ENCODE data around the gene TRPV5.

The TRPV5 gene

GRCh38 chr7:142939226-142939910 is 5.8 kb upstream of the TRPV5 start, which contains the start of gene LLCFC1:
TSS of gene LLCFC1 (plus strand) at chr7:142939484. CDS start at chr7:142939622, 138 bp downstream.
- DNase-seq = peak; percentile 76

- no peak for DNase-seq
Observed at GRCh38 chr7:142938611-142939010, 5.1 kb upstream of the TRPV5 start.

DNA sequence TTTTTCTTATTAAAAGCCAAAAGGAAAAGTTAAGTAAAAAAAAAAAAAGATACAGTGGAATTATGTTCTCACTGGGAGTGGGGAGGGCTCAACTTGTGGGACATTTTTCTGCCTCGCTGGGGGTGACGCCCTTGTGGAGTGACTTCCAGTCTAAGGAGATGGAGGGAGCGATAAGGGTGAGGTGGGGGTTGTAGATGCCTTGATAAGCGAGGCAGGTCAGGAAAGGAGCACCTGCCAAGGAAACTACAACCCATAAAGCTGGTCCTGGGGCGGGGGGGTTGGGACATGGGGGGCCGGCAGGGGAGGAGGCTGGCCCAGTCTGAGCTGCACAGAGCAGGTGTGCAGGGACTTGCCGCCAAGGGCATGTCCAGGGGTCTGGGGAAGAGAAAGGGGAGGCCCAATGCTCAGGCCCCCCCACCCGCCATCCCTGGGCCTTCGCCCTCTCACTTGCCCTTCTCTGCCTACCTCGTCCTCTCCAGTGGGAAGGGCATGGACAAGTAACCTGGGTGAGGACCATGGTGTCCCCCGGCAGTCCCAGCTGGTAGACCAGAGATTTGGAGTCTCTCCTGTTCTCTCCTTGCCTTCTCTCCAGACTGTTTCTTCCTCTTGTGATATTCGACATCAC is 2.5 kb upstream of the TRPV5 start:
- DNase-seq = no peak

GRCh38 chr7:142934056-142934455 is 510 bp upstream of the TRPV5 start:
- DNase-seq = no peak

- DNase-seq = no peak
Observed at GRCh38 chr7:142933092-142933475, 462 bp downstream of the TRPV5 start.

GRCh38 chr7:142932386-142933091 is 1.0 kb downstream of the TRPV5 start:
- DNase-seq = no peak

DNA sequence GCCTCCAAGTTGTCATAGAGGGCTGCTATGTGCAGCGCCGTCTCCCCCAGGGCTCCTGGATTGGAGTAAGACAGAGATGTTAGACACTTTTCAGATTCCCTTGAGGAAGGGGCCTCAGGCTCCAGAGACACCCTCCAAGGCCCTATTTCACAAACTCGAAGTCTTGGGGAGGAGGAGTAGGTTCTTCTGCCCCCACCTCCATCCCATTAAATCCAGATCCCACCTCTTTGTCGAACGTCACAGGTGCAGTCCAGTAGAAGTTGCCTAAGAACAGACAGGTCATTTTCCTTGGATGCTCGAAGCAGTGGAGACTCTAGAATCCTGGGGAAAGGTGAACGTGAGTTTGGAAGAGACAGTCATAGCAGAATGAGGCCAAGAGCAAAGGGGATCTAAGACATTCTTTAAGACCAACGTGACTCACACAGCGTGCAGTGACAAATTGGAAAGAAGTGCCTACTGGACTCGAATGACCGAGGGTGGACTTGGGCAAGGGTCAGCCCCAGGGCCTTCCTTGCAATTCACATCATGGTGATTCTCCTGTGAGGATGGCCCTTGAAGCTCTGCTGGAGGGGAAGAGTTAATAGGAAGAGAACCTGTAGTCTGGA is 3.3 kb downstream of the TRPV5 start:
- no peak for DNase-seq

- peak; percentile 21 for DNase-seq
Observed at GRCh38 chr7:142927949-142928348, 5.6 kb downstream of the TRPV5 start.

- peak; percentile 21 for DNase-seq
Observed at GRCh38 chr7:142927085-142927745, 6.3 kb downstream of the TRPV5 start.

- DNase-seq = peak; percentile 59
Observed at GRCh38 chr7:142925413-142925812, 8.1 kb downstream of the TRPV5 start.

DNA sequence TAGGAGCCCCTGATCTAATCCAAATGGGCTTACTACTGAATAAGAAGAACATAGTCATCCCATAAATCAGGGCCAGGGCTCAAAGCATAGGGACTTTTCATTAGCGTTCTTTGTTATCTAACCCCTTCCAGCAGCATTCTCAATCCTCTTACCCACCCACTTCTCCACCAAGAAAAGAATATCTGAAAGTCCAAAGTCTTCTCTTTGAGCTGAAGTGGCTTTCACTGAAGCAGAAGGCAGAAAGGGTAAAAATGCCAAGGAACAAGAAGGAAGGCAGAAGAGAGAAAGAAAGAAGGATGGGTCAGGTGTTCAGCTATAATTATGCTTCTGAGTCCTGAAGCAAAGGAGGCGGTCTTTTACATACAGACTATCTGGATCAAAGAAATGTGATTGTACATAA is 10.2 kb downstream of the TRPV5 start:
- no peak for DNase-seq

- DNase-seq = peak; percentile 14
Observed at GRCh38 chr7:142919656-142920055, 13.9 kb downstream of the TRPV5 start.

DNA sequence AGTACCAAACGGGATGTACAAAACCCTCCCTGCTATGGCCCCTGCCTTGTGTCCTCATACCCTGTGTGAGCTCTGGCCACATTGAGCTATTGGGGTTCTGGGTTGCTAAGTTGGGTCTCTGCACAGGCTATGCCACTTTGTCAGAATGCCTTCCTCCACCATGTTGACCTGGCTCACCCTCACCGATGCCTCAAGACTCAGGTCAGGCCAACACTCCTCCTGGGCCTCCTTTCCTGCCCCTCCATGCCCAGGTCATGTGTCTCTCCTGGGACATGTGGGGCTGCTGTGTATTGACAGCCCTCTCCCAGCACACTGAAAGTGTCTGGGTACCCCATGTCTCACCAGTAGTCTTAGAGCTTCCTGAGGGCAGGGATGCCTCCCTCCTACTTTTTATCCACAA is 14.6 kb downstream of the TRPV5 start:
- DNase-seq = peak; percentile 20

DNA sequence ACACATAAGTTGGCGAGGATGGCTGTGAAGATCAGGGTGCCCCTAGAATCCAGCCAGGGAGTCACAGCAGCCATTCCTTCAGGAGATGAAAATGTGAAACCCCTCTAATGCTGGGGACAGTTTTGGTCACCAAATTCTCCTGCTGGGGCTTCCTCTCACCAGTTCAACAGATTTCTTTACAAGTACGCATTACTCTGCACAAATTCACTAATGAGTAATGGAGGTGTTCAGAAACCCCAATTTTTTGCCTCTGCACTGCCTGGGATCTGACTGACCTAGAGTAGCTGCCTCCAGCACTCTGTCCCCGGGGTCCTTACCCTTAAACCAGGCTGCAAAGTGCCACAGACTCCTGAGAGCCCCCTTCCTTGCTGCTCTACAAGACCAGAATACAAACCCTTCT is 16.1 kb downstream of the TRPV5 start:
- peak; percentile 10 for DNase-seq

DNA sequence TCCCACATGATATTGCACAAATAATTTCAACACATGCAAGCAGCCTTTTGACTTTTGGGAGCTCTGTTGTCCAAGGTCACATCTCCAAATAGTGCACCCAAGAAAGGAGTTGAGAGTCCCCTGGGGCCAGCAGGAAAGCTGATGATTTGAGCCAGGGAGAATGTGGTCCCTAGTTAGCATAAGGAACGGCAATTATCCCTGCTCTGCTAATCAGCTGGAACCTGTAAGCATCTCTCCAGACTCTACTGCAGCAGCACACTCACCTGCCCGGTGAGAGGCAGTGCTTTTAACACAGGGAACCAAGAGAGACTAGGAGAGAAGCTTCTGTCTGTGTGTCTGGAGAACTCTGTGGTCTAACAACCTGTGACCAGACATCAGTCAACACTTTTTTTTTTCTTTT is 17.0 kb downstream of the TRPV5 start:
- peak; percentile 59 for DNase-seq

DNA sequence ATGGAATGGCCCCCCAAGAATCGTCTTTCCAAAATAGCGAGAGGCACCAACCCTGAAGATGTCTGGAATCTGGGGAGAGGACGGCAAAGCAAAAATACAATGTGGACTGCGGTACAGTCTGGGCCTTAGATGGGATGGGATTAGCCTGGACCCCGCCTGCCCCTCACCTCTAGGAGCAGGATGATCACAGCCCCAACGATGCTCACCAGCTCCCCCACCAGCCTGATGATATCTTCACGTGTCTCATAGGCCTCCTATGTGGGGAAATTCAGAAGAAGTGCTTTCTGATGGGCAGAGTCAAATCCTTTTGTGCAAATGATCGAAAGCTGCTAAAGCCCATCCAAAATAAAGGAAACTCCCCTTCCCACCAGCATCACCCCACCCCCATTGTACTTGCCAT is 18.2 kb downstream of the TRPV5 start:
- peak; percentile 20 for DNase-seq

DNA sequence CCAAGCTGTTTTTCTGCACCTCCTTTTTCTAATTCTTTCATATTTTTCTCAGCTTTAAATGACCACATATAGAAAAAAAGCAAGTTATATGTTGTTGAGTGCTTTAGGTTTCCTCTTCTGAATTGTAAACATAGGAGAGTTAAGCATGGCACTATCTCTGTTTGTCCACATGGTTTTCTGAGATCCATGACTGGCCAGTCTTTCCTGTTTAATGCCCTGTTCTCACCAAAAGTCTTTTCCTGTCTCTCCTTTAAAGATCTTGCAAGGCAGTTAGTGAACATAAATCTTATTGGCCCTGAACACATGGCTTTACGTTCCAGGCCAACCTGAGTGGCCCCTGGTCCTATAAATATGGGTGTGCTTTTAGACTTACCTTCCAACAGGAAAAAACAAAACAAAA is 19.4 kb downstream of the TRPV5 start:
- DNase-seq = no peak

DNA sequence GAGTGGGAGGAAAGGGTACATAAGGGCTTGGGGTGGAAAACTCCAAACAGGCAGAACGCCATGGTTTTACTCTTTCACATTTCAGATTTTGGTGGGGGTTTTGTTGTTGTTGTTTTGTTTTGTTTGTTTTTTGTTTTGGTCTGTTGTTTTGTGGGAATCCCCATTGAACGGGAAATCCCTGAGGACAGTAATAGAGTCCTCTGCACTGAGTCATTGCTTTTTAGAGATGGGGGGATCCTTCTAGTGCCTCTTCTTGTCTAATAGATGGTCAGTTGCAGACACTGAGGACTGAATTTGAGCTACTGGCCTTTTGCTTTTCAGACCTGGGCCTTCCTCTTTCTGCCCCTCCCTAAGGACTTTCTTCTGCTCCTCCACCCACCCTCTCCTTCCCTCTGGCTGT is 20.0 kb downstream of the TRPV5 start:
- peak; percentile 4 for DNase-seq

DNA sequence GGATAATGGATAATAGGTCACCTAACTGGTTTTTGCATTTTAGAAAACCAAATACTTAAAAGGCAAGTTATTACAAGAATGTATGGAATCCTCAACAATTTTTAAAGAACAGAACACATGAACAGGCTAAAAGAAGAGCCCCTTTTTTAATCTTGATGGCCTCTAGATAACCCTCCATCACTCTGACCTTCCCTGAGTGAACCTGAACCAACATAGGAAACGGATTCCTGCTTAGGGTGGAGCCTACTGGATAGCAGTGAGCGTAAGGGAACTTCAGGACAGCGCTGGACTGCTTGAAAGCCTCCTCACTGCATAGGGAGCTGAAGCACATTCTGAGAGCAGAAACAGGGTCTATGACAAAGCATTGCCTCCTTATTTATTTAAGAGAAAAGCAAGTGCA is 20.5 kb downstream of the TRPV5 start:
- DNase-seq = peak; percentile 45

- DNase-seq = no peak
Observed at GRCh38 chr7:142910481-142910880, 23.1 kb downstream of the TRPV5 start.

GRCh38 chr7:142910031-142910433 is 23.5 kb downstream of the TRPV5 start:
- no peak for DNase-seq

GRCh38 chr7:142908921-142909890 is 24.3 kb downstream of the TRPV5 start:
- DNase-seq = peak; percentile 43

Data from islet precursor cell (in vitro differentiated cells).